Subcutaneous adipose tissue (tissue), 4 donors: ENCODE data around the gene PCDHAC2. TPM values are rescaled to one million over a fixed set of nuclear protein-coding genes. Genes with fewer than 3 reads are reported as not detected.

Experiments
- CTCF ChIP-seq: fragments of 450-650 bp; IDR thresholded peaks from one replicate; pipeline ENCODE4 v1.5.1; 2016; ENCODE audit warnings: low read depth, mild to moderate bottlenecking, control low read depth, antibody characterized with exemption, moderate library complexity
- total RNA-seq, 4 donors: library from RNA; depleted of rRNA; stranded (reverse); fragments of >200 nt; gene quantifications; one replicate each; pipeline ENCODE4 v1.1.0, GENCODE V29; 2016

The PCDHAC2 gene
- total RNA-seq, 4 donors from 2014 or later = 0.49 to 1.1 (median 0.81) TPM

GRCh38 chr5:140934964-140935606 lies 31.2 kb upstream of the PCDHAC2 start:
- no peak for TF ChIP-seq CTCF

- no peak for TF ChIP-seq CTCF
Measured at GRCh38 chr5:140946578-140946977, 19.7 kb upstream of the PCDHAC2 start.

- no peak for TF ChIP-seq CTCF
Measured at GRCh38 chr5:140951636-140952035, 14.6 kb upstream of the PCDHAC2 start.

GRCh38 chr5:140953234-140953633 lies 13.0 kb upstream of the PCDHAC2 start:
- TF ChIP-seq CTCF = no peak

GRCh38 chr5:140962190-140962589 lies 4.1 kb upstream of the PCDHAC2 start:
- no peak for TF ChIP-seq CTCF

GRCh38 chr5:140964356-140964755 lies 1.9 kb upstream of the PCDHAC2 start:
- no peak for TF ChIP-seq CTCF

- no peak for TF ChIP-seq CTCF
Measured at GRCh38 chr5:140965905-140966292, 377 bp upstream of the PCDHAC2 start.
